Endothelial cell of umbilical vein (primary cell): ENCODE results near the gene TUBD1. TPM values are rescaled to one million over a fixed set of nuclear protein-coding genes. Genes with fewer than 3 reads are reported as not detected.
A peak's percentile ranks its signal among the peaks of the same experiment; 100 is the strongest.

Source experiments
- BruUV-seq: library from RNA; stranded (reverse); fragments of 400-500 nt; replicated peaks from 2 replicates; lab custom pipeline; 2021; lab: Mats Ljungman, UMichigan
- CTCF ChIA-PET: fragments of 300-600, 350-600 bp; sonication (Branson Sonifier 250); formaldehyde crosslinking; loops from one replicate; lab custom pipeline; 2021; ENCODE audit warnings: antibody characterized with exemption, inconsistent platforms; lab: Charles Lee
- POLR2A ChIA-PET: fragments of 300-600, 350-600 bp; sonication (Branson Sonifier 250); formaldehyde crosslinking; loops from one replicate; lab custom pipeline; 2021; ENCODE audit warnings: antibody characterized with exemption, inconsistent platforms; lab: Charles Lee
- DNase-seq: peaks from one replicate; pipeline ENCODE4 v3.0.0-alpha.2; 2011; ENCODE audit warnings: low read depth, low spot score
- FAIRE-seq: peaks from 2 replicates; lab custom pipeline; 2011; peaks lifted over from hg19 to GRCh38; lab: Jason Lieb, UNC
- H2AFZ ChIP-seq: 2 replicates; pipeline ENCODE4 v1.6.0; 2012; ENCODE audit warnings: low read depth, low read length, control low read depth, inconsistent platforms
- H3K27ac ChIP-seq: 2 replicates; pipeline ENCODE4 v1.5.1; 2011; ENCODE audit warnings: low read depth, mild to moderate bottlenecking, control low read depth, low read length, moderate library complexity; ENCODE audit not compliant: insufficient read depth
- H3K27me3 ChIP-seq, 2 experiments: 2 replicates each; pipeline versions ENCODE4 v1.6.0 to v1.6.1; 2011; ENCODE audit warnings: low read length in 2 of 2, mixed read lengths in 1 of 2; ENCODE audit not compliant: control insufficient read depth in 2 of 2, insufficient read depth in 2 of 2
- H3K36me3 ChIP-seq, 2 experiments: 2 replicates in 1 of 2; 3 replicates in 1 of 2; pipeline ENCODE4 v1.5.1; 2011; ENCODE audit warnings: low read length in 2 of 2, mild to moderate bottlenecking in 1 of 2, moderate library complexity in 1 of 2; ENCODE audit not compliant: control insufficient read depth in 2 of 2, insufficient read depth in 2 of 2; ENCODE audit errors: extremely low read depth in 1 of 2
- H3K4me1 ChIP-seq: 3 replicates; pipeline ENCODE4 v1.5.1; 2011; ENCODE audit warnings: mild to moderate bottlenecking, low read length; ENCODE audit not compliant: control insufficient read depth, insufficient read depth; ENCODE audit errors: extremely low read depth
- H3K4me2 ChIP-seq: 2 replicates; pipeline ENCODE4 v1.6.1; 2011; ENCODE audit warnings: low read length, control low read depth, mixed read lengths; ENCODE audit not compliant: insufficient read depth
- H3K4me3 ChIP-seq, 3 experiments: fragments of 200-600 bp in 1 of 3; sonication (generic), shearing (Covaris generic) in 1 of 3; replicated peaks in 1 of 3; 2 replicates each; pipeline ENCODE4 v1.5.1; 2011 to 2016; ENCODE audit warnings: control low read depth in 3 of 3, low read length in 3 of 3, mild to moderate bottlenecking in 2 of 3, inconsistent platforms in 1 of 3, low read depth in 1 of 3, moderate library complexity in 1 of 3; ENCODE audit not compliant: insufficient read depth in 1 of 3
- H3K79me2 ChIP-seq: 2 replicates; pipeline ENCODE4 v1.6.0; 2012; ENCODE audit warnings: low read length, inconsistent platforms; ENCODE audit not compliant: control insufficient read depth, insufficient read depth
- H3K9ac ChIP-seq: replicated peaks from 2 replicates; pipeline ENCODE3; 2011; ENCODE audit warnings: low read length, control low read depth; ENCODE audit not compliant: insufficient read depth; ENCODE audit errors: extremely low read depth
- H3K9me1 ChIP-seq: replicated peaks from 3 replicates; pipeline ENCODE4 v1.6.0; 2011; ENCODE audit warnings: mild to moderate bottlenecking, low read length; ENCODE audit not compliant: control insufficient read depth, insufficient read depth; ENCODE audit errors: extremely low read depth
- H3K9me3 ChIP-seq: replicated peaks from 2 replicates; pipeline ENCODE4 v1.5.1; 2012; ENCODE audit warnings: low read length, inconsistent platforms; ENCODE audit not compliant: control insufficient read depth, insufficient read depth
- H4K20me1 ChIP-seq: replicated peaks from 2 replicates; pipeline ENCODE3; 2011; ENCODE audit warnings: mild to moderate bottlenecking, low read length; ENCODE audit not compliant: control insufficient read depth, insufficient read depth; ENCODE audit errors: extremely low read depth
- CTCF ChIP-seq, 2 donors: IDR thresholded peaks; 1 replicate in 1 of 2; 2 replicates in 1 of 2; pipeline ENCODE4 v1.5.1; 2011; ENCODE audit warnings: low read length in 2 of 2, mild to moderate bottlenecking in 2 of 2, moderate library complexity in 2 of 2, control low read depth in 1 of 2, inconsistent platforms in 1 of 2, low read depth in 1 of 2; ENCODE audit not compliant: insufficient read depth in 1 of 2; ENCODE audit errors: extremely low read depth in 1 of 2
- MYC ChIP-seq: IDR thresholded peaks from one replicate; pipeline ENCODE4 v1.6.1; 2011; ENCODE audit warnings: mild to moderate bottlenecking, low read depth, low read length
- dilution Hi-C: fragments of 300-500 bp; cut with MboI; formaldehyde crosslinking; loops from one replicate; pipeline ENCODE4 v1.15.0; 2019; ENCODE audit warnings: low sequenced_read_pairs; ENCODE audit not compliant: extremely low pct_ligation_motif_present
- intact Hi-C: fragments of 100-400 bp; cut with micrococcal nuclease; formaldehyde crosslinking; loops from one replicate; pipeline ENCODE4 v1.10.0; 2022
- polyA plus RNA-seq, 4 experiments: library from polyadenylated mRNA; depleted of rRNA in 3 of 4; stranded (reverse) in 3 of 4; unstranded in 1 of 4; fragments of >200 nt; gene quantifications; 2 replicates each; pipeline versions ENCODE4 v1.2.1 to v1.2.3, GENCODE V29; 2011 to 2012; ENCODE audit warnings: missing spikeins in 1 of 4
- total RNA-seq: library from RNA; stranded (reverse); gene quantifications from 2 replicates; pipeline ENCODE4 v1.2.3, GENCODE V29; 2021

Gene TUBD1
- total and polyA plus RNA-seq, 2 donors (not counting 3 experiments of a cell fraction or from before 2014, with no cell fraction given) = 4.9 to 11.3 TPM

DNA sequence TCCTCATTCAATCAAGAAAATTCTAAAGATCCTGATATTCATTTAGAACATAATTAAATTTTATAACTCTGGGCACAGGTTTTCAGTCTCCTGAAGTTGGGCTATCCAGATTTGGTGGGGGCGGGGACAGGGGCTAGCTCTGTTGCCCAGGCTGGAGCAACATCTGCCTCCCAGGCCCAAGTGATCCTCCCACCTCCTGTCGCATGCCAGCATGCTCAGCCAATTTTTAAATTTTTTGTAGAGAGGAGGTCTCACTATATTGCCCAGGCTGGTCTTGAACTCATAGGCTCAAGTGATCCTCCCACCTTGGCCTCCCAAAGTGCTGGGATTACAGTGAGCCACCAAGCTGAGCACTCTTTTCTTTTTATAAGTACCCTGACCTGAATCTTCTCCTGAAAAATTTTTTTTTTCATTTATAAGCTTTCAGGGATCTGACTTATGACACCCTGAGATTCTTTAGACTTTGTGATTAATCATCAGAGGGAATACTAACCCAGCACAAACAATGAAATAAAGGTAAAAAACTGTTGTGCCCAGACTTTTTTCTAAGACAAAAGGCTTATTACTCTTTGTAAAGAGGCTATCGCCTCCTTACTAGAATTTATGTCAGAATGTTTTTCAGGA lies 62.6 kb downstream of the TUBD1 start:
- CTCF ChIA-PET = interaction anchor here (1.2 to 4.9 kb wide), 6 partner anchors 29 to 82 kb away, joined by 3 to 31 read pairs (median 6); no protein-coding TSS in a partner anchor
- Histone ChIP-seq H3K4me3 (peak overlapping the region in 1 of 3 experiments; percentile 28), H3K4me1 (peaks cover 32% of the 10 kb centered on the region), H3K9ac (peak overlapping the region; percentile 85), H2AFZ (no peak overlapping the region), H4K20me1 (no peaks in the 10 kb centered on the region), H3K27me3 (no peaks in the 10 kb centered on the region), H3K79me2 (peaks cover 8% of the 10 kb centered on the region), H3K36me3 (no peaks in the 10 kb centered on the region), H3K4me2 (peak overlapping the region; percentile 80), H3K9me1 (no peaks in the 10 kb centered on the region), H3K27ac (peak overlapping the region; percentile 97), H3K9me3 (no peaks in the 10 kb centered on the region)
- DNase-seq (peak; percentile 44), FAIRE-seq (no peak)
- POLR2A ChIA-PET = interaction anchor here (0.8 to 1.7 kb wide), 4 partner anchors 8 to 210 kb away, joined by 3 to 17 read pairs (median 5); partner anchors contain the start of gene CLTC
- intact Hi-C loops (no loop called here), dilution Hi-C loops (no loop called here)
- no TSS peak for BruUV-seq
- TF ChIP-seq MYC (no peak), CTCF (IDR thresholded peaks at IDR 0.05; ENCODE audit: extremely low read depth in 1 of 2, insufficient read depth in 1 of 2, low read depth in 1 of 2, low read length in 2 of 2) (no peak)
